HEK293T (cell line): ENCODE data around the gene C2orf78.

Source experiments
- ARNT ChIP-seq: fragments of 450-650 bp; IDR thresholded peaks from 2 replicates; pipeline ENCODE4 v1.6.1; 2017; ENCODE audit warnings: mild to moderate bottlenecking
- BHLHE40 ChIP-seq: fragments of 450-650 bp; IDR thresholded peaks from 2 replicates; pipeline ENCODE4 v1.6.1; 2016; ENCODE audit warnings: mild to moderate bottlenecking, moderate library complexity, borderline replicate concordance
- CTBP1 ChIP-seq: fragments of 450-650 bp; IDR thresholded peaks from 2 replicates; pipeline ENCODE4 v1.6.1; 2016; ENCODE audit warnings: borderline replicate concordance
- ELF4 ChIP-seq: fragments of 450-650 bp; IDR thresholded peaks from 2 replicates; pipeline ENCODE4 v1.6.1; 2017; ENCODE audit warnings: antibody characterized with exemption
- FOXA1 ChIP-seq: fragments of 450-650 bp; IDR thresholded peaks from 2 replicates; pipeline ENCODE4 v1.6.1; 2016; ENCODE audit warnings: mild to moderate bottlenecking
- FOXK2 ChIP-seq: fragments of 450-650 bp; IDR thresholded peaks from 2 replicates; pipeline ENCODE4 v1.6.1; 2016; ENCODE audit warnings: mild to moderate bottlenecking
- FOXM1 ChIP-seq: fragments of 450-650 bp; IDR thresholded peaks from 2 replicates; pipeline ENCODE4 v1.6.1; 2017; ENCODE audit warnings: mild to moderate bottlenecking, borderline replicate concordance
- L3MBTL2 ChIP-seq: fragments of 450-650 bp; conservative IDR thresholded peaks from 2 replicates; pipeline ENCODE4 v1.6.1; 2016; ENCODE audit warnings: mild to moderate bottlenecking
- NFRKB ChIP-seq: fragments of 450-650 bp; IDR thresholded peaks from 2 replicates; pipeline ENCODE4 v1.6.1; 2016; ENCODE audit warnings: mild to moderate bottlenecking, moderate library complexity
- PKNOX1 ChIP-seq: fragments of 450-650 bp; IDR thresholded peaks from 2 replicates; pipeline ENCODE4 v1.6.1; 2016
- SP1 ChIP-seq: fragments of 450-650 bp; IDR thresholded peaks from 2 replicates; pipeline ENCODE4 v1.6.1; 2017
- SUZ12 ChIP-seq: fragments of 450-650 bp; IDR thresholded peaks from 2 replicates; pipeline ENCODE4 v1.6.1; 2016; ENCODE audit warnings: mild to moderate bottlenecking
- TARDBP ChIP-seq: fragments of 450-650 bp; IDR thresholded peaks from 2 replicates; pipeline ENCODE4 v1.6.1; 2016
- ZNF384 ChIP-seq: fragments of 450-650 bp; IDR thresholded peaks from 2 replicates; pipeline ENCODE4 v1.6.1; 2016

- TF ChIP-seq ZNF384, result no peak
- no peak for TF ChIP-seq ELF4
- TF ChIP-seq FOXM1, result no peak
- no peak for TF ChIP-seq PKNOX1
- no peak for TF ChIP-seq SP1
- no peak for TF ChIP-seq CTBP1
- no peak for TF ChIP-seq FOXK2
- TF ChIP-seq NFRKB, result no peak
- TF ChIP-seq BHLHE40, result no peak
- no peak for TF ChIP-seq SUZ12
- TF ChIP-seq TARDBP, result no peak
- TF ChIP-seq FOXA1, result no peak
- TF ChIP-seq ARNT, result no peak
- TF ChIP-seq L3MBTL2, result no peak
Observed at GRCh38 chr2:73837847-73838585, 54.0 kb downstream of the C2orf78 start.
